SU-DHL-6 (cell line): ENCODE results near the gene RNF123.

Experiments used
- H2AFZ ChIP-seq: fragments of 200-600 bp; sonication (generic); 2 replicates; pipeline ENCODE4 v1.6.1; 2014; ENCODE audit warnings: low read depth, mild to moderate bottlenecking, moderate library complexity, mixed read lengths, antibody characterized with exemption, low read length; ENCODE audit not compliant: severe bottlenecking
- H3F3A ChIP-seq: fragments of 200-600 bp; shearing (Covaris generic); 2 replicates; pipeline ENCODE4 v1.6.0; 2016; ENCODE audit warnings: antibody characterized with exemption, mild to moderate bottlenecking; ENCODE audit not compliant: insufficient read depth
- H3K27ac ChIP-seq: fragments of 200-600 bp; sonication (generic); 2 replicates; pipeline ENCODE4 v1.5.1; 2016; ENCODE audit warnings: low read depth, mild to moderate bottlenecking, low read length, moderate library complexity, mixed read lengths
- H3K27me3 ChIP-seq: fragments of 200-600 bp; sonication (generic), shearing (Covaris generic); 2 replicates; pipeline ENCODE4 v1.6.0; 2014; ENCODE audit warnings: mild to moderate bottlenecking, low read length
- H3K36me3 ChIP-seq: fragments of 200-600 bp; sonication (generic); 2 replicates; pipeline ENCODE4 v1.6.1; 2014; ENCODE audit warnings: mild to moderate bottlenecking, low read length, mixed read lengths
- H3K4me2 ChIP-seq: fragments of 300-600, 200-600 bp; shearing (Covaris generic), sonication (generic); 2 replicates; pipeline ENCODE4 v1.6.0; 2014; ENCODE audit warnings: low read length, low read depth, mild to moderate bottlenecking; ENCODE audit not compliant: poor library complexity, severe bottlenecking
- H3K4me3 ChIP-seq: fragments of 200-600 bp; sonication (generic); 2 replicates; pipeline ENCODE4 v1.5.1; 2014; ENCODE audit warnings: antibody characterized with exemption, low read length, mild to moderate bottlenecking, mixed read lengths; ENCODE audit not compliant: insufficient read depth, poor library complexity, severe bottlenecking
- H3K79me2 ChIP-seq: fragments of 200-600 bp; sonication (generic); 2 replicates; pipeline ENCODE4 v1.6.1; 2014; ENCODE audit warnings: mild to moderate bottlenecking, low read length, moderate library complexity; ENCODE audit not compliant: insufficient read depth
- H3K9ac ChIP-seq: fragments of 200-600 bp; sonication (generic); 2 replicates; pipeline ENCODE4 v1.7.0; 2014; ENCODE audit warnings: mild to moderate bottlenecking, low read length
- H3K9me2 ChIP-seq: fragments of 200-600 bp; sonication (generic); replicated peaks from 2 replicates; pipeline ENCODE4 v1.6.1; 2014; ENCODE audit warnings: low read length; ENCODE audit not compliant: insufficient read depth
- H3K9me3 ChIP-seq: fragments of 200-600 bp; sonication (generic); 2 replicates; pipeline ENCODE4 v1.6.1; 2014; ENCODE audit warnings: low read length, mixed read lengths; ENCODE audit not compliant: insufficient read depth
- H4K20me1 ChIP-seq: fragments of 200-600 bp; sonication (generic); 2 replicates; pipeline ENCODE4 v1.6.1; 2014; ENCODE audit warnings: low read depth, mild to moderate bottlenecking, antibody characterized with exemption, low read length, moderate library complexity, mixed read lengths
- EZH2phosphoT487 ChIP-seq: fragments of 200-600 bp; sonication (generic), shearing (Covaris generic); conservative IDR thresholded peaks from 2 replicates; pipeline ENCODE4 v1.6.1; 2018; ENCODE audit warnings: mild to moderate bottlenecking, antibody characterized with exemption, low read length, moderate library complexity, mixed read lengths
- TF ChIP-seq, protein P1 (sequence below): fragments of 200-600 bp; sonication (generic); IDR thresholded peaks from one replicate; pipeline ENCODE4 v1.5.1; 2017; ENCODE audit warnings: antibody characterized with exemption, mild to moderate bottlenecking, low read length, moderate library complexity; ENCODE audit not compliant: insufficient read depth, poor library complexity, severe bottlenecking

The RNF123 gene

DNA sequence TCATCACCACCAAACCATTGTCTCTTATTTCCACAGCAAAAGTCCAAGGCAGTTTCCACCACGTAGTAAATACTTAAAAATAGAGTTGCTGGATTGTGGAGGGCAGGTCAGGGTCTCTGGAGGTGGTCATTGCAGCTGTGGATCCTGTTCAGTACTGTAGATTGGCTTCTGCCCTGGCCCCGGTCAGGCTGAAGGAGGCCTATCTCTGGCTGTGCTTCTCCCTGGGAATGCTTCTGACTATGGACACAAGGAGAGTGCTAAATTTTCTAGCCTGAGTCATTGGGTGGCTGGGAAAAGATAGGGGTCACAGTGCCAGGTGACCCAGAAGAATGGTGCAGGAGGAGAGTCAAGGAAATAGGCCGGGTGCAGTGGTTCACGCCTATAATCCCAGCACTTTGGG lies 60.7 kb downstream of the RNF123 start:
- no peak overlapping the region for H3K4me2 ChIP-seq
- H3K9ac ChIP-seq = no peak overlapping the region
- H2AFZ ChIP-seq = no peak overlapping the region
- H3K27me3 ChIP-seq = no peaks in the 10 kb centered on the region
- H3K9me3 ChIP-seq = no peaks in the 10 kb centered on the region
- H3K9me2 ChIP-seq = no peaks in the 10 kb centered on the region
- no peaks in the 10 kb centered on the region; the same call in 1 of the 2 replicates for H3F3A ChIP-seq
- peaks cover 22% of the 10 kb centered on the region; the same call in 1 of the 2 replicates for H3K79me2 ChIP-seq
- TF ChIP-seq, protein P1, sequence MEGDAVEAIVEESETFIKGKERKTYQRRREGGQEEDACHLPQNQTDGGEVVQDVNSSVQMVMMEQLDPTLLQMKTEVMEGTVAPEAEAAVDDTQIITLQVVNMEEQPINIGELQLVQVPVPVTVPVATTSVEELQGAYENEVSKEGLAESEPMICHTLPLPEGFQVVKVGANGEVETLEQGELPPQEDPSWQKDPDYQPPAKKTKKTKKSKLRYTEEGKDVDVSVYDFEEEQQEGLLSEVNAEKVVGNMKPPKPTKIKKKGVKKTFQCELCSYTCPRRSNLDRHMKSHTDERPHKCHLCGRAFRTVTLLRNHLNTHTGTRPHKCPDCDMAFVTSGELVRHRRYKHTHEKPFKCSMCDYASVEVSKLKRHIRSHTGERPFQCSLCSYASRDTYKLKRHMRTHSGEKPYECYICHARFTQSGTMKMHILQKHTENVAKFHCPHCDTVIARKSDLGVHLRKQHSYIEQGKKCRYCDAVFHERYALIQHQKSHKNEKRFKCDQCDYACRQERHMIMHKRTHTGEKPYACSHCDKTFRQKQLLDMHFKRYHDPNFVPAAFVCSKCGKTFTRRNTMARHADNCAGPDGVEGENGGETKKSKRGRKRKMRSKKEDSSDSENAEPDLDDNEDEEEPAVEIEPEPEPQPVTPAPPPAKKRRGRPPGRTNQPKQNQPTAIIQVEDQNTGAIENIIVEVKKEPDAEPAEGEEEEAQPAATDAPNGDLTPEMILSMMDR = no peak
- no peak for TF ChIP-seq EZH2phosphoT487
- peaks cover 3% of the 10 kb centered on the region; the same call in 1 of the 2 replicates for H3K36me3 ChIP-seq
- H3K27ac ChIP-seq = no peak overlapping the region
- no peak overlapping the region for H3K4me3 ChIP-seq
- 0 out of 2 replicates have a peak, but pooled peaks cover 4% of the 10 kb centered on the region for H4K20me1 ChIP-seq

GRCh38 chr3:49751501-49751900 lies 62.1 kb downstream of the RNF123 start:
- no peaks in the 10 kb centered on the region for H3K9me2 ChIP-seq
- no peak overlapping the region for H3K27ac ChIP-seq
- no peaks in the 10 kb centered on the region for H3K27me3 ChIP-seq
- no peak overlapping the region for H2AFZ ChIP-seq
- H3K36me3 ChIP-seq = peaks cover 3% of the 10 kb centered on the region; the same call in 1 of the 2 replicates
- no peak overlapping the region for H3K9ac ChIP-seq
- H3F3A ChIP-seq = no peaks in the 10 kb centered on the region; the same call in 1 of the 2 replicates
- H3K9me3 ChIP-seq = no peaks in the 10 kb centered on the region
- TF ChIP-seq EZH2phosphoT487 = no peak
- TF ChIP-seq, protein P1 = no peak
- H3K4me2 ChIP-seq = no peak overlapping the region
- no peak overlapping the region for H3K4me3 ChIP-seq
- H4K20me1 ChIP-seq = 0 out of 2 replicates have a peak, but pooled peaks cover 4% of the 10 kb centered on the region
- peaks cover 27% of the 10 kb centered on the region for H3K79me2 ChIP-seq

DNA sequence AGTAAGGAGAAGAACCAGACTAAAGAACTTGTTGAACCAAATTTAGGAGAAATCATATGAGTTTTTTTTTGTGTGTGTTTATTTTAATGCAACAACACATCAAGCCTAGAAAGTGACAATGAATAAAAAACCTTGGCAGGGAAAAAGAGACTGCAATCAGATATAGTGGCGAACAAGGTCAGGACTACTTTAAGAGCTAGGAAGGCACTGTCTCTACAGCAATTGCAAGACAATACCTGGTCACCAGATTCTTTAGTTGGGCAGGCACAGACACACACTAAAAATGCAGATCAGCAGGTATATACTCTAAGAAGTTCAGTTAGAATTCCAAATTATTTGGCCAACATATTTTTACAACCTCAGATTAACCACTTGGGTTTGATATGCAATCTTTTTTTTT lies 65.2 kb downstream of the RNF123 start:
- Histone ChIP-seq H3K36me3 (no peaks in the 10 kb centered on the region), H3K9me2 (no peaks in the 10 kb centered on the region), H3K27ac (no peak overlapping the region), H3K9ac (no peak overlapping the region), H2AFZ (no peak overlapping the region), H3K79me2 (peaks cover 47% of the 10 kb centered on the region), H3F3A (no peaks in the 10 kb centered on the region), H3K27me3 (no peaks in the 10 kb centered on the region), H4K20me1 (0 out of 2 replicates have a peak, but pooled peaks cover 4% of the 10 kb centered on the region), H3K9me3 (no peaks in the 10 kb centered on the region), H3K4me3 (no peak overlapping the region), H3K4me2 (no peak overlapping the region)
- TF ChIP-seq, protein P1 = no peak
- TF ChIP-seq EZH2phosphoT487 = no peak
